ENCODE results near the gene RACGAP1.

The RACGAP1 gene

DNA sequence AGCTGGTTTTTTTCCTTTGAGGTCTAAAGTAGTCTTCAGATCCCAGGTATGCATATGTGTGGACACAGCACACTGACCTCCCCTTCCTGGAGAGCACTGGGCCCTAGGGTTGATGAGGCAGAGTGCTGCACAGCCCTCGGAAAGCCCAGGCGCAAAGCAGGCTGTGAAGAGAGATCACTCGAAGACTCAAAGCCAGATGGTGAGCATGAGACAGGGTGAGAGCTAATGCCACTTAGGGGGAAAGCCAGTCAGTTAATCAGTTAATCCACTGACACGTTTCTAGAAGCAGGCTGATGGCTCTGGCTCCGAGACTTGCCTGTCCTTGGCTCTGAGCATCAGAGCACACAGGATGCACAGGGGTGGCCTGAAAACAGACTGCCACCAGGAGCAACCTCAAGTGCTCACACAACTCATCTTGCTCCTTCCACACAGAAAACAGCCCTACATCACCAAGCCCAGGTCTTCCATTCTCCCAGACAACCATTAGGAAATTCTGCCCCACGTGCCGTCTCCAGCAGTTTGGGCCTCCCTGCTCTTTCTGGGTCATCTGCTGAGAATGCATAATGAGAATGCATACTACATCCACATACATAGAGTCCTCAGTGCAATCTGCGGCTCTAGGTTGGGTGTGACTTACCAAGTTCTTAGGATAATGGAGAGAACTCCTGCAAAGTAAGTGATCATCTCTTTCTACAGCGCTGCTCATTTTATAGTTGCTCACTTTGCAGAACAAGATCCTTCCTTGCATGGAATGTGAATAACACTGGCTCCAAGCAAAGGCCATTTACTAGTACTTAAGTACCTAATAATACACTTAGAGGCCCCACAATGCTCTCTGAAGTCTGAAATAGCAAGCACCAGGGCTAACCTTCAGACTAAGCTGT lies 40.6 kb downstream of the RACGAP1 start:
- DNase-seq: no peak

DNA sequence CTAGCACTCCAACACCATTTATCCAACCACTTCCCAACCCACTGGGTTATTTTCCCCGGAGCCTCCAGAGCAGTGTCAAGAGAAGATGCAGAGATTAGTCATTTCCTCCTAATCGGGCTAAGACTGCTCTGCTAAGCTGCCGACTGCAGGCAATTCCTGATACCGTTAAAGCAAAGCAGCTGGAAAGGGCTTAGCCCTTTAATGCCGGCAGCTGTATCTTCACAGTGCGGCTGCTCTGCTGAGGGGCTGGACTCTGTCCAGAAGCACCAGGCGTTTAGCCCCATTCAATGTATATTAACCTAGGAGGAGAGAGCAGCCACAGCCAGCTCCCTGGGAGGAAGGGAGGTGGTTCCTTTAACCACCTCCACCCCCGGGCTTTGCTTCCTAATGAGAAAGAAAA lies 41.4 kb downstream of the RACGAP1 start:
- no peak for DNase-seq

DNA sequence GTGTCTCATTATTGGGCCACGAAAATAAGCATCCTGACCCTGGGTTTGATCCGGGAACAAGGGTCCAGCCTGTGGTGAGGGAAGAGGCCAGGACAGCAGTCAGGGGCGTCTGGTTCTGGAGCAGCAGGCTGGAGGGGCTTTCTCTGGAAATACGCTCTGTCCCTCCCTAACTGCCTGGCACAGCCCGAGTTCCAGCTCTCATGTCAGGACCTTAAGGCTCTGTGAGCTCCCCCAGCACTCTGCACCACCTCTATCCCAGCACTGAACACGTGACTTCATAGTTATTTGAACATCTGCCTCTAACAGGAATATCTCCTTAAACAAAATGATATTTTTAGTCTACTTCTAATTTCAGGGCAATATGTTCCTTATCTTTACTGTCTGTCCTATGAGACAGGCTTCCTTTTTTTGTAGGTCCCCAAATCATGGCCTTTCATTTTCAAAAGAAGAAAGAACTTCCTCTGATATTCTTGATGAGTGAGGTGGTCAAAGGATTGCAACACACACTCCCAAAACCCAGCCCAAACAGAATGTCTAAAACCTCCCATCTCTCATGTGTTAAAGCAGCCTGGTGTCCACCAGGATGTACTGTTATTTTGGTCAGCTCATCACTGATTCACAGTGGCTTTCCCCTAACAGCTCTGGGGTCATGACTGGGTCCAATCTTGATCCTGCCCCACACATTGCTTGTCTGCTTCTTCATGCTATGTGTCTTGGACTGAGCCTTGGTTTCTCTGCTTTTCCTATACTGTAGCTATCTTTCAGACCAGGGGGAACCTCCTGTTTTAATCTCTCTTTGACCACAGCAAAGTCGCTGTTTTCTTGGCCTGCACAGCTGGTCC lies 42.8 kb downstream of the RACGAP1 start:
- no peak for DNase-seq

DNA sequence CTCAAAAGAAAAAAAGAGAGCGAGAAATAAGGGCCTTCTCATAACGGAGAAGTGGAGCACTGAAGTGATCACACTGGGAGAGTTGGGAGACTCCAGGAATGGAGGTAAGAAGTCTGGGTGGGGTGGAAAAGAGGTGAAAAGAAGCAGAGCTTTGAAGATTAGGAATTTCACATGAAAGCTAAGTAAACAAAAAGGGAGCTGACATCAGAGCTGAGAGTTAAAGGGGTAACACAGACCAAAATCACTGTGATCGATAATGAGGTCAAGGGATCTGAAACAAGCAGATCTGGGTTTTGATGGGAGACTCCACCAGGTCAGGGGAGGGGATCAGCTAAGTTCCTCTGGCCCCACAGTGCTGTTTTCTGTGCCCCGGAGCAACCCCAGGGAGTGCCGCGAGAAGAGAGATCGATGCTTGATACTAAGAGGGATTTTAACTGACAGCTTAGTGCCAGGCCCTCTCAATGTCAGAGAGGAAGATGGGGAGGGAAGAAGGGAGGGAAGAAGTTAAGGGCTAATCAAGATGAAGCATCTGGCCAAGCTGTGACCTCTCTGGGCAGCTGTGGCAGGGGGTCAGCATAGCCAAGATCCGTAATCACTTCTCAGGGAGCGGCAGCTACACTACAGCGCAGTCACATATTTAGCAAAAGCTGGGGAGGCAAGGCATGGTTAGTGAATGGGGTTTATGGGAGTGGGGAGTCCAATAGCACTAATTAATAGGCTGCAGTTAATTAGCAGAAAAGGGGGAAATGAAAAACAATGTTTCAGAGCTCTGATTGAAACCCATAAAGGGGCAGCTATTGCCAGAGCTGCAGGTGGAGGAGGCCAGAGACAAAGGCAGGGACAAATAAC lies 44.6 kb downstream of the RACGAP1 start:
- DNase-seq: no peak

DNA sequence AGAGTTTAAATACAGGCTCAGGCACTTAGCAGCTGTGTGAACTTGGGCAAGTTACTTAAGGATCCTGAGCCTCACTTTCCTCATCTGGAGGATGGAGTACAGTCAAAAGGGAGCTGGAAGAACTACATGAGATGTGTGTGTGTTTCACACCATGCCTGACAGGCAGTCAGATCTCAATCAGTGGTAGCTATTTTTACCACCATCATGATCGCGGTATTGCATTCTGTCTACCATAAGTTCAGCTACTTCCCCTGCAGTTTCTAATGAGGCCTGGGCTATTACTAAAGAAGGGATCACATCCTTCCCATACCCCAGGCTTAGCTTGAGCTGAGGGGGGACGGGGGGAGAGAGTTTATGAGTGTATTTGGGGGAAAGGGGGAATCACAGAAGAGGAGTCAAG lies 45.5 kb downstream of the RACGAP1 start:
- no peak for DNase-seq

DNA sequence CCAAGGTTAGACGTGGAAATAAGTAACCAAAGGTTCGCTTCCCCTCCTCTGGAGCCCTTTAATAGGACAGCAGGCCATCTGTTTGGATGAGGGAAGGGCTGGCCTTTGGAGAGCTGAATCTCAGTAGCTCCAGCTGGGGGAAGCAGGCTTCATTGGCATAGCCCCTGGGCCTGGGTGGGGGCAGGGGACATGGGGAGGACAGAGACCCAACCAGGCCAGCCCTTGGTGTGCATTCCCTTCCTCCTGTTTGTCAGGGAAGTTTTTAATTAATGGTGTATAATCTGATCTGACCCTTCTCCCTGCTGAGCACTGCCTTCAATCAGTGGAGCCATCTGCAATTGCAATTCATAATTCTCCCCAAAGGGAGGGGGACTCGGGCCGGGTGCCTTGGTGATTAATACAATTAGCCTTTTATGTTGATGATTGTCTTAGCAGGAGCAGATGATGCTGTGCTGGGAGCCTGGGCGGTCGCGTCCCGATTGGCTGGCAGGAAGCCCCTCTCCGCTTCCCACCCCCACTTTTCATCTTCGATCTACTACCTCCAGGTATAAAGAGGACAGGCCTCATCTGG lies 46.2 kb downstream of the RACGAP1 start:
- no peak for DNase-seq

DNA sequence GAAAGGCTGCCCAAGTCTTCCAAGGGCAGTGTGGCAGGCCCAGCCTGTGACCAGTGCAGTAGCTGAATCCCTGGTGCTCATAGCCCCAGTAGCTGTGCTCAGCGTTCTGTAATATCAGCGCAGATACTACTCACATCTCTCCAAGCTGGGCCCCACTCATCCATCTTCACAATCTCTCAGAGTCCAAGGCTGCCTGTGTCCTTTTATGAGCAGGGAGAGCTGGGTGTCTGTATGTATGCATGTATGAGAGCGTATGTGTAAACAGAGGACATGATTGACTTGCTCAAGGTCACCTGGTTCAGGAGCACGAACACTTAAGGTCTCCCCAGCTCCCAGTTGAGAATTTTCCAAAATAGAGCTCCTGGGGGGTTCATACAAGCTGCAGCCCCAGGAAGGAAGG lies 47.2 kb downstream of the RACGAP1 start:
- no peak for DNase-seq

DNA sequence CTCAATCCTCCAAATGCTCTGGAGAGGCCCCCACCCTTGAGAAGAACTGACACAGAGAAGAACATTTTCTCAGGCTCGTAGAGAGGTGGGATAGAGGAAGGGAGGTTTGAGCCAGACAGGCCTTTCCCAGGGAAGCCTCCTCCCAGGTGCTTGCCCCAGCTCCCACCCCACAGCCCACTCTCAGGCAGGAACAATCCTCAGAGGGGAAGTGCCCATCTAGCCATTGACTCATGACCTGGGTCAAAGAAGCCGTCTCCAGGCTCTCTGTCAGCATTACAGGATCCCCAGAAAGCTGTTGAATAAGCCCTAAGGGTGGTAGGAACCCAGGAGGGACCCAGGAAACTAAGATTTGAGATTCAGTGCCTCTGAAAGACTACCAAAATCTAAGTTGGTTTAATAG lies 48.7 kb downstream of the RACGAP1 start:
- DNase-seq: no peak

DNA sequence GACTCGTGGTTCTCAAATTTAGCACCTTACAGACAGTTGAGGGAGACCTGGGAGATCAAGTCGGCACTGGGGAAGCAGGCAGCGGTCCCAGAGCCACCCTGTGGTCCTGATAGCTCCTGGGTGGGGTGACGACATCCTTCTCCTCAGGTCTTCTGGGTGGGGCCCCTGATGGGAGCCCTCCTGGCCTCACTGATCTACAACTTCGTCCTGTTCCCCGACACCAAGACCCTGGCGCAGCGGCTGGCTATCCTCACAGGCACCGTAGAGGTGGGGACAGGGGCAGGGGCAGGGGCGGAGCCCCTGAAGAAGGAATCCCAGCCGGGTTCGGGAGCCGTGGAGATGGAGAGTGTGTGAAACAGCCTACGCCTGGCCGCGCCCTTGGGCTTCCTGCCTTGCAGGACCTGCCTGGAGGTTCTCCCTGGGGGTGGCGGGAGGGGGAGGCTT lies 50.0 kb downstream of the RACGAP1 start:
- DNase-seq: no peak

DNA sequence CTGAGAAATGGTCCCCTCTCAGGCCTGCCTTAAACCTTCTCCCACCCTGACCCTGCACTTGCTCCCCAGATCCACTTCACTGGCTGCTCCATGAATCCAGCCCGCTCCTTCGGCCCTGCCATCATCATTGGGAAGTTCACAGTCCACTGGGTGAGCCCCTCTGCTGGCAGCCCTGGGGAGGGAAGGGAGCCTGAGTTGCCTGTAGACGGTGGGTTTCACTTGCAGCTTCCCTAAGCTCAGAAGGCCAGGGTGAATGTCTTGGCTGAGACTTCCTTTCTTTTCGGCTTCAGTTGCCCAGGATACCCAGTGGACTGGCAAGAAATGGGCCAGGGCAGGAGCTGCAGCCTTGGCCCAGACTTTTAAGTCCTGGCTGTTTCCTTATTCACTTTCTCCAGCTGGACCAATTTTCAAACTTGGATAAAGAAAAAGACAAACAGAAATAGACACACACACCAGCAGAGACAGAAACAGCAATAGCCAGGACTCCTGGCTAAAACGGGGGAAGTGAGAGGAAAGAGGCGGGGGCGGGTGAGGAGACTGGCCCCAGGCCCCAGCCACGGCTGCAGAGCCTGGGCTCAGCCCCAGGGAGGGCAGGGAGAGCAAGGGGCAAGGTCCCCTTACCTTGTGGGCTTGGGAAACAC lies 50.5 kb downstream of the RACGAP1 start:
- DNase-seq: no peak

DNA sequence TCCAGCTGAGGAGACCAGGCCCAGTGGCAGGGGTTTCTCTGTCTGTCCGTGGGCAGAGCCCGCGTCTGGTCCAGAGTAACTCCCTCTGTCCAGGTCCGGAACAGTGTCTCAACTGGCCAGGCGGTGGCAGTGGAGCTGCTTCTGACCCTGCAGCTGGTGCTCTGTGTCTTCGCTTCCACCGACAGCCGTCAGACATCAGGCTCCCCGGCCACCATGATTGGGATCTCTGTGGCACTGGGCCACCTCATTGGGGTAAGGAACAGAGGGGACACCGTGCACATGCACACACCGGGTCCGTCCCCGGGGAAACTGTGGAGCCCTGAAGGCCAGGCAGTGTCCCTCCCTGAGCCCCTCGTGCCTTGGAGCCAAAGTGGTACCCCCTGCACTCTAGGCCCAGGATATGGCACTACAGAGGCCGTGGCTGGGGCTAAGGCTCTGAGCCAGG lies 51.0 kb downstream of the RACGAP1 start:
- DNase-seq: no peak

DNA sequence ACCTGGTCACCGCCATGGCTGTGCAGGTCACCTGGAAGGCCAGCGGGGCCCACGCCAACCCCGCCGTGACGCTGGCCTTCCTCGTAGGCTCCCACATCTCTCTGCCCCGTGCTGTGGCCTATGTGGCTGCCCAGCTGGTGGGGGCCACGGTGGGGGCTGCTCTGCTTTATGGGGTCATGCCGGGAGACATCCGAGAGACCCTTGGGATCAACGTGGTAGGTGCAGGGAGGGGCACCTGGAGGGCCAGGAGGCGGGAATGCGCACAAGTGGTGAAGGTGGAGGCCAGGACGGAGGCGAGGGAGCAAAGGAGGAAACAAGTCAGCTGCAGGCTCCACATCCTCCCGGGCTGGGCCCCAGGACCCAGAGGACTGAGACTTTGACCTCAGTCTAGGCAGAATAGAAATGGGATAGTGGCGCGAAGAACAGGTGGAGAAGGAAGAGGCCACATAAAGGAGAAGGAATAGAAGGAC lies 51.9 kb downstream of the RACGAP1 start:
- DNase-seq: no peak

DNA sequence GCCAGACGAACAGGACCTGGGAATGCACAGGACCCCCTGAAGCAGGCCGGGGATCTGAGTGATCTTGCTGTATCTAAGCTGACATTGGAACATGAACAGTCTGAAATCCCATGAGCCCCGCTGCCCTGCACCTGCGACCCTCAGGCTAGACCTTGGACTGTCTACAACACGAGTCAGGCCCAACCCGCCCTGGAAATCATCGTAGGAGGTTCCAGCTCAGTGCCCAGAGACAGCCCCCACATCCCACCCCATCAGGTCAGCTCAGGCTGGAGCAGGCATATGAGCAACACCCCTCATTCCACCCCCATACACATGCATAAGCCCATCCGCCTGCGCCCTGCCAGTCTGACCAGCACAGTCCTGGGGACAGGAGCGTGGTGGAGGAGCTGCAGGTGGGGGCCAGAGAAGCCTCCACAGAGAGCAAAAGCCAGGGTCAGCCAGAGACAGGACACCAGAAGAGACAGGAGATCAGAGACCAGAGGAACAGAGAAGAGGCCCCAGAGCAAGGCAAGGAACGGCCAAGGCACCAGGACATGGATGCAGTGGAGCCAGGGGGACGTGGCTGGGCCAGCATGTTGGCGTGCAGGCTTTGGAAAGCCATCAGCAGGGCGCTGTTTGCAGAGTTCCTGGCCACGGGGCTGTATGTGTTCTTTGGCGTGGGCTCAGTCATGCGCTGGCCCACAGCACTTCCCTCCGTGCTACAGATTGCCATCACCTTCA lies 52.5 kb downstream of the RACGAP1 start, which contains the start of gene AQP6:
Gene AQP6 (plus strand): TSS at position 307 of the 720 bp plus-strand sequence. CDS start 227 bp downstream, at position 534.
- DNase-seq: no peak

DNA sequence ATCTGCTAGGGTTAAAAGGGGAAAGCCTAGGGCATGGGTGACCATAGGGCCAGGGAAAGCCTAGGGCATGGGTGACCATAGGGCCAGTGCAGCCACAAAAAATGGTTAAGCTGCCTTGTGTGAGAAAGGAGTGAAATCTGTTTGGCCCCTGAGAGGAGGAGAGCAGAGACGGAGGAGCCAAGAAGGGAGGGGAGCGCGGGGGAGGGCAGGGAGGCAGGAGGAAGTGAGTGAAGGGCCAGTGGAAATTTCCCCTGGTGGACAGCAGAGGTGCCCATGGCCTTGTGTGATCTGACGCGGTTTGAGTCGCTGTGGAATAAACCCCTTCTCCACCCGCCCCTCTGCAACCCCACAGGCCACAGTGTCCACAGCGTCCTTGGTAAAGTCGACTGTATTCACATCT lies 53.2 kb downstream of the RACGAP1 start:
- no peak for DNase-seq

DNA sequence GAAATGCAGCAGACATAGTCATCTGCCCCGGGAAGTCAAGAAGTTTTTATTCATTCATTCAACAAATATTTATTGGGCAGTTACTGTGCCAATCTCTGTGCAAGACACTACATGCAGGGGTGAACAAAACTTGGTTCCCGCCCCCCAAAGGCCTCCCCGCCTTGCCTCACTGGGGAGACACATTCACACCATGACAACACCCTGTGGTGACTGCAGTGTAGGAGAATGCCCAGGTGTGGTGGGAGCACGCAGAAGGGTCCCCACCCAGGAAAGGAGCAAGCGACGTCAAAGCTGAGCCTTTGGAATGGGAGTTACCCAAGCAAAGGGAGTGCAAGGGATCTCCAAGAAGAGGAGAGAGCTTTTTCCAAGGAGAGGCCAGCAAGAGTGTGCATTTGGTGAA lies 54.2 kb downstream of the RACGAP1 start:
- no peak for DNase-seq

DNA sequence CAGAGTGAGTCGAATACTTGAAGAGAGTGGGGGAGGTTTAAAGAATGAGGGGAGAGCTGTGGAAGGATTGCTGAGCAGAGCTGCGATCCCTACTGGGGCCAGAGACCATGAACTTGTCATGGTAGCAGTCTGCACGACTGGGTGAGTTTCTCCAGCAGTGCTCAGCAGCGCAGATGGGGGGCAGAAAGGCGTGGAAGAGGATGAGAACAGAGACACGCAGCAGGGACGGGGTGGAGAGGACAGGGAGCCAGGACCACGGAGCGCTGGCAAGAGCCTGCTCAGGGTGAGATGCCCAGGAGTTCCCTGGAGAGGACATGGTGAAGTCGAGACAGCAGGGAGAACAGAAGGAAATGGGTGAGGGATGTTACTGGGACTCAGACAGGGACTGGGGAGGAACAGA lies 54.6 kb downstream of the RACGAP1 start:
- DNase-seq: no peak

DNA sequence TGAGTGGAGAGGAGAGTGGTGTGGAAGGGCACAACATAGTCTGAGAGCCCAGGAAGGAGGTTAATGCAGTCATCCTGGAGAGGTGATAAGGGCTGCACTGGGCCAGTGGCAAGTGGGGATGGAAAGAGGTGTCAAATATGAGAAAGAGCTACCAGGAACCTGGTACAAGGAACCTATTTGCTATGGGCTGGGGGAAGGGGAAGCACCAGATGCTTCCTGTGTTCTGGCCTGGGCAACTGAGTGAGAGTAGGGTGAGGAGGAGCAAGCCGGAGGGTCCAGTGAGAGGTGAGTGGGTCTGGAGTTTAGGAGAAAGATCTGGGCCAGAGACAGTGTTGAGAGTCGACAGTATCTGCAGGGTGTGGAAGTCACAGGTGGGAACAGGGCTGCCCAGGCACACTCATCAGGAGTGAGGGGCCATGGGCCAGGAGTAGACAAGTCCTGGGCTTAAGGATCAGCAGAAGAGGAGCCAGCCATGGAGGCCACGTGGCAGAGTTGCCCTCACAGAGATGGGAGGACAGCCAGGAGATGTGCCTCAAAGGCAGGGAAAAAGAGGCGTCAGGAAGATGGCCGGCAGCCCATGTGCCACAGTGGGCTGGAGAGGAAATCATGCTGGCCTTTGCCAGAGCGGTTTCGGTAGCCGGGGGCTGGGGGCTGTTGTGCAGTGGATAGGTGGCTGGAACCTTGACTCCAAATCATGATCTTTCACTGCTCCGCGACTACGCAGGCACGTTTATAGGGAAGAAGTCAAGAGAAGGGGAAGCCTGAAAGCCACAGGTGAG lies 55.5 kb downstream of the RACGAP1 start:
- no peak for DNase-seq

DNA sequence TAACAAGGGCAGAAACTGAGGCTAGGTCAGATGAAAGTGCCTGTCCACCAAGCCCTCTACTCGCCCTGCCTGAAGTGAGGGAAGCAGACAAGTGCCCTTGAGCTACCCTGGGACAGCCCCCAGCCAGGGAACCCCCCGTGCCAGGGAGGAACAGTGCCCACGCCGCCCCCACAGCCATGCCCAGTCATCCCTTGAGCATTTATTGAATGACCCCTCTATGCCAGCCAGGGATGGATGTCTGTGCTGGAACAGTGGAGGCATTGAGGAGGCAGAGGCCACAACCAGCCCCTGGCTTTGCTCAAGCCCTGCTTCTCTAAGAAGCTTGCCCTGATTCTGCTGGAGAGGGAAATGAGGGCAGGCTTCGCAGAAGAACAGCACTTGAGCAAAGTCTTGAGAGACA lies 56.3 kb downstream of the RACGAP1 start:
- DNase-seq: no peak

DNA sequence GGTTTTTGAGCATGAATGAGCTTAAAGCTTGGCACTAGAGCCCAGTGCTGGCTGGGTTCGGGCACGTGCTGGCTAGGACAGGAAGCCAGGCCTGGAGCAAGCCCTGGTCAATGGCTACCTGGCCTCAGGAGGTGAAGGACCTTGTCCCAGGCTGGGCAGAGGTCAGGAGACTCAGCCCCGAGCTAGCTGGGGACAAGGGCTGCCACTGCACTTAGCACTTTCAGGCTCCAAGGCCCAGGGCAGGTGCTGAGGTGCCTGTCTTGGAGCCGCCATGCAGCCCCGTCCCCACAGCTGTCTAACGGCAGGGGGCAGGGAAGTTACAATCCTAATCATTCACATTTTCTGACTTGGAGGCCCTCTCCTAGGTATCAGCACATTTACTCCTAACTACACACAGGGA lies 56.8 kb downstream of the RACGAP1 start:
- no peak for DNase-seq

DNA sequence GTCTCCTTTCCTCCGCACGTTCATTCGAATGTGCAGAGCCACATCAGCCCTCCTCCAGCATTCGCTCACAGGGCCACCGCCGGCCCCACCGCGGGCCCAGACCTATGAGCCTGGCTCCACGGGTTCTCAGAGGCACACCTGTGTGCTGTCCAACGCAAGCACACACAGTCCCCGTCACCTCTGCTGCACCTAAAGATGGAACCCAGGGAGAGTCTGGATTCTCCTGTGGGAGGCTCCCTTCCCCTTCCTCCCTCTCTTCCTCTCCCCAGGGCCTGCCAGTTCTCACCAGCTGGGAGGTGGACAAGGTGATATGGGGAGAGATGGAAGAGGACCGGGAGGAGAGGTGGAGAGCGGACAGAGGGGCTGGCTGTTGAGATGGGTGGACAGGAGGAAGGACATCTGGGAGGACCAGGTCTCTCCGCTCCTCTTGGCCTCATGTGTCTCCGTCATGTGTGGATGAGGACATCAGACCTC lies 57.5 kb downstream of the RACGAP1 start:
- DNase-seq: no peak

All from effector CD8-positive, alpha-beta T cell (primary cell).